Measurements from ENCODE around the gene WDFY3.

- TF ChIP-seq CTCF (IDR thresholded peaks at IDR 0.05 in 8 of 11, conservative IDR thresholded peaks at IDR 0.05 in 3 of 11) (no peak), POLR2AphosphoS5 (IDR thresholded peaks at IDR 0.05) (no peak)
Observed at GRCh38 chr4:84937381-84937977, 29.0 kb downstream of the WDFY3 start.

All from spleen (tissue), 7 donors.